ENCODE results near the gene C1QB. TPM values are rescaled to one million over a fixed set of nuclear protein-coding genes. Genes with fewer than 3 reads are reported as not detected.
"Not testable (repeated sequence)": the region's sequence is repeated elsewhere in the genome, so short reads cannot be mapped to it uniquely, and the experiment has no call there.

The C1QB gene
- total RNA-seq, 6 donors from 2014 or later = 391 to 1,763 (median 1,026) TPM

- Histone ChIP-seq H3K4me3 (no peak overlapping the region), H3K9me3 (no peaks in the 10 kb centered on the region), H3K36me3 (no peaks in the 10 kb centered on the region), H3K27me3 (no peaks in the 10 kb centered on the region), H3K4me1 (no peaks in the 10 kb centered on the region), H3K27ac (no peak overlapping the region)
- DNase-seq (no peak), ATAC-seq (ENCODE audit: low FRiP score in 2 of 2) (no peak)
- WGBS, 2 donors = 60 to 61% methylated on average over 12 of the region's 12 CpGs
- no peak for TF ChIP-seq EP300 (IDR thresholded peaks at IDR 0.05)
- no peak for TF ChIP-seq POLR2AphosphoS5 (IDR thresholded peaks at IDR 0.05)
- TF ChIP-seq POLR2A (IDR thresholded peaks at IDR 0.05) = no peak
- TF ChIP-seq CTCF (IDR thresholded peaks at IDR 0.05) = no peak
These were observed 49.5 kb downstream of the C1QB start for GRCh38 chr1:22702296-22703085.

GRCh38 chr1:22704440-22705067, 51.5 kb downstream of the C1QB start:
- H3K27me3 ChIP-seq = no peaks in the 10 kb centered on the region
- no peaks in the 10 kb centered on the region for H3K36me3 ChIP-seq
- TF ChIP-seq CTCF (IDR thresholded peaks at IDR 0.05) = peak; percentile 82 to 90 (median 88)
- no peak for TF ChIP-seq EP300 (IDR thresholded peaks at IDR 0.05)
- H3K9me3 ChIP-seq = no peaks in the 10 kb centered on the region
- DNase-seq (peak in 1 of 2 donors; percentile 88), ATAC-seq (ENCODE audit: low FRiP score in 2 of 2) (peak; percentile 84 to 96)
- H3K4me1 ChIP-seq = peaks cover 0 to under 1% (median 0%) of the 10 kb centered on the region in 4 donors
- no peak overlapping the region for H3K4me3 ChIP-seq
- no peak overlapping the region for H3K27ac ChIP-seq
- 71 to 83% methylated on average over 2 of the region's 2 CpGs for WGBS, 2 donors

- Histone ChIP-seq H3K9me3 (no peaks in the 10 kb centered on the region), H3K27ac (no peak overlapping the region), H3K36me3 (no peaks in the 10 kb centered on the region), H3K4me3 (no peak overlapping the region), H3K4me1 (peaks cover 0 to 8% (median 6%) of the 10 kb centered on the region in 4 donors), H3K27me3 (peaks cover 0 to 5% (median 0%) of the 10 kb centered on the region in 4 donors)
- no peak for DNase-seq
- ATAC-seq (ENCODE audit: low FRiP score in 2 of 2) = no peak
- TF ChIP-seq POLR2A (IDR thresholded peaks at IDR 0.05) = no peak
- TF ChIP-seq CTCF (IDR thresholded peaks at IDR 0.05) = no peak
- no peak for TF ChIP-seq POLR2AphosphoS5 (IDR thresholded peaks at IDR 0.05)
- no peak for TF ChIP-seq EP300 (IDR thresholded peaks at IDR 0.05)
These were observed 52.5 kb downstream of the C1QB start for GRCh38 chr1:22705586-22705985.

GRCh38 chr1:22706100-22706499, 53.1 kb downstream of the C1QB start:
- ATAC-seq (ENCODE audit: low FRiP score in 2 of 2); H3K27me3 ChIP-seq; H3K9me3 ChIP-seq; H3K4me3 ChIP-seq; H3K4me1 ChIP-seq; DNase-seq; H3K36me3 ChIP-seq; H3K27ac ChIP-seq: not testable (repeated sequence)
- WGBS, 2 donors = 86 to 96% methylated on average over 4 of the region's 4 CpGs

- ATAC-seq (ENCODE audit: low FRiP score in 2 of 2) = no peak
- Histone ChIP-seq H3K27me3 (peaks cover 0 to 16% (median 5%) of the 10 kb centered on the region in 4 donors), H3K4me3 (no peak overlapping the region), H3K9me3 (no peaks in the 10 kb centered on the region), H3K27ac (no peak overlapping the region), H3K4me1 (peaks cover 7 to 23% (median 19%) of the 10 kb centered on the region in 4 donors), H3K36me3 (no peaks in the 10 kb centered on the region)
- DNase-seq = no peak
- no peak for TF ChIP-seq POLR2A (IDR thresholded peaks at IDR 0.05)
- no peak for TF ChIP-seq EP300 (IDR thresholded peaks at IDR 0.05)
- TF ChIP-seq POLR2AphosphoS5 (IDR thresholded peaks at IDR 0.05) = no peak
- TF ChIP-seq CTCF (IDR thresholded peaks at IDR 0.05) = no peak
These were observed 55.7 kb downstream of the C1QB start for GRCh38 chr1:22708777-22709176.

Measured in upper lobe of left lung (tissue), 6 donors.